Measurements from ENCODE around the gene NFATC1.

Gene NFATC1

GRCh38 chr18:79548077-79548450, 152.3 kb downstream of the NFATC1 start:
- no peak for DNase-seq (ENCODE audit: low read depth in 2 of 2, low spot score in 1 of 2)

GRCh38 chr18:79548621-79548985, 152.9 kb downstream of the NFATC1 start:
- no peak for DNase-seq (ENCODE audit: low read depth in 2 of 2, low spot score in 1 of 2)

DNA sequence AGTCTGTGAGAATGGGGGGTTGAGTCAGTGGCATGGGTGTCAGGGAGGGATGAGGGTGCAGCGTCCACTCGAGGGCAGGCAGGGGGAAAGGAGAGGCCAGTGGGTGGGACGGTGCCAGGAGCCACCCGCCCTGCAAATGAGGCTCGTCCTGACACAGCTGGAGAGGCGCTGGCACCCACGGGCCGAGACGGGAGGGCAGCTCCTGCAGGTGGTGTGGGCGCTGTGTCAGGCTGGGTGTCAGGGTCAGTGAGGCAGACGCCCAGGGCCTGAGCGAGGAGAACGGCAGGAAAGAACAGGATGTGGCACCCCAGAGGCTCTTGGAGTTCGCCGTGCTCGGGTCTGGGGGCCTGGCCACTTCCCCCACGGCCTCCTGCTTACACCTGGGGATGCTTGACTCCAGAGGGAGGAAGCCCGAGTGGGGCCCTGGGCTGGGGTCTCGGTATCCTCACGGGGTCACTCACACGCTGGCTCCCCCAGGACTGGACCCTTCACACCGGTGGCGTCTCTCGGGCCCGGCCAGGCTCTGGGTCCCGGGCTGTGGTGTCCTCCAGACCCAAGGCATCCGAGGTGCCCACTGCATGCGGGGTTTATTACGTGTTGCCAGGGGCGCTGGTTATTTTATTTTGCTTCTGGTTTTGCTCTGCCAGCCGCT, 153.4 kb downstream of the NFATC1 start:
- DNase-seq (ENCODE audit: low read depth in 2 of 2, low spot score in 1 of 2): no peak

- no peak for DNase-seq (ENCODE audit: low read depth in 2 of 2, low spot score in 1 of 2)
Observed at GRCh38 chr18:79549638-79550000, 153.9 kb downstream of the NFATC1 start.

DNA sequence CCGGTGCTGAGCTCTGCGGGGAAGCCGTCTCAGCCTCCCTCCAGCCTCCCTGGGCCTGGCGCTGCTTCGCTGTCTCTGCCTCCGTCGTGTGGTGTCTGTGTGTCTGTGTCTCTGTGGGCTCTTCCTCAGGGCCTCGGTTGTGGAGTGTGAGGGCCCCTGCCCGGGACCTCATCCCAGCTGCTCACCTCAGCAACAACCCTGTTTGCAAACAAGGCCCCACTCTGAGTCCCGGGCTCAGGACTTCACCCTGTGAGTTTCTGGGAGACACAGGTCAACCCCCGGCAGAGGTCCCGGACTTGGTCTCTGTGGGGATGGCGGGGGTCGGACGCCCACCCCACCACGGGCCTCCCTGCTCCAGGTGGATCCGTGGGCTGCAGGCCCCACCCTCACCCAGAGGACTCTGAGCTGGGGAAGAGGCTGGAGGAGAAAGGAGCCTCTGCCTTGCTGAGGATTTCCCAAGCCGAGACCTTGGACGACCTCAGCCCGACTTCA, 156.5 kb downstream of the NFATC1 start:
- DNase-seq (ENCODE audit: low read depth in 2 of 2, low spot score in 1 of 2): no peak

- no peak for DNase-seq (ENCODE audit: low read depth in 2 of 2, low spot score in 1 of 2)
Observed at GRCh38 chr18:79552696-79553095, 157.0 kb downstream of the NFATC1 start.

- DNase-seq (ENCODE audit: low read depth in 2 of 2, low spot score in 1 of 2): no peak
Observed at GRCh38 chr18:79553154-79553553, 157.4 kb downstream of the NFATC1 start.

GRCh38 chr18:79553696-79554095, 158.0 kb downstream of the NFATC1 start:
- no peak for DNase-seq (ENCODE audit: low read depth in 2 of 2, low spot score in 1 of 2)

- no peak for DNase-seq (ENCODE audit: low read depth in 2 of 2, low spot score in 1 of 2)
Observed at GRCh38 chr18:79554321-79554720, 158.6 kb downstream of the NFATC1 start.

DNA sequence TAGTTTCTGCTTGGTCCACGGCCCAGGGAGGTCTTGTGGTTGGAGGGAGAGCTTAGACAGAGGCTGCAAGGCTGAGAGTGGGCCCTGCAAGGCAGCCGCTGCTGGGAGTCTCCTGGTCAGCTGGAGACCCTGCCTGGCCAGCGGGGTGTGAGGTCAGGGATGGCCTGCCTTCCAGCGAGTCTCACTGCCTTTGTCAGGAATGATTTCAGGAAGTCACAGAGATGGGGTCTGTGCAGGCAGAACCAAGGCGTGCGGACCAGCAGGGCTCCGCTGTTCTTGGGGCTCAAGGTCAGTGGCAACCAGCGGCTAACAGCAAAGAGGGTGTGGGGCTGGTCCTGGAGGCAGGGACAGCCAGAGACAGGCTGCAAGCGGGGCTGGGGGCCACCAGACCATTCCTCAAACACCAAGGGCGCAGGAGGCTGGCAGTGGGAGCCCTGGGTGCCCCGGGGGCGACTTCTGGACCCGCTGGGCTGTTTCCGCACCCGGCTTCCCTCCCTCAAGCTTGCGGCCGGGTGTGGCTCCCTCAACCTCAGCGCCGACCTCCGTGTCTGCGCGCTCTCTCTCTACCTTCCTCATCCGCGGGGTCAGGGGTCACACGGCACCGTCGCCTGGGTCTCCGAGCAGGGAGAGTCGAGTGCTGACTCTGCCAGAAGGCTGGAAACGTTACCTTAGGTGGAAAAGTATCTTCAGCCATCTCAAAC, 159.4 kb downstream of the NFATC1 start:
- no peak for DNase-seq (ENCODE audit: low read depth in 2 of 2, low spot score in 1 of 2)

DNA sequence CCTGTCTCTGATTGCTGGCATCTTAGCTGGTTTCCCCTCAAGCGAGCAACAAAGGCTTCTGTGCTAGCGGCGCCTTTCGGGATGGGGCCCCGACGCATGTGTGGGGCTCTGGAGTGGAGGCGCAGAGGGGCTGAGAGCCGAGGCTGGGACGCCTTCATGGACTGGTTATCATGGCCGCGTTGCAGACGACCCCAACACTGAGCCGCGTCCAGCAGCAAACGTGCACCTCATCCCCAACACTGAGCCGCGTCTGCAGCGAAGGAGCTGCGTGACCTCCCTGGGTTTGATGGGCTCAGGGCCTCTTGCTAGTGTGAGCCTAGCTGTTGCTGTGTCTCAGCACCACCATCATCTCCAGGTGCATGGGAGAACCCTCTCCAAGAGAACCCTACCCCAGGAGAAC, 160.2 kb downstream of the NFATC1 start:
- DNase-seq (ENCODE audit: low read depth in 2 of 2, low spot score in 1 of 2): no peak

DNA sequence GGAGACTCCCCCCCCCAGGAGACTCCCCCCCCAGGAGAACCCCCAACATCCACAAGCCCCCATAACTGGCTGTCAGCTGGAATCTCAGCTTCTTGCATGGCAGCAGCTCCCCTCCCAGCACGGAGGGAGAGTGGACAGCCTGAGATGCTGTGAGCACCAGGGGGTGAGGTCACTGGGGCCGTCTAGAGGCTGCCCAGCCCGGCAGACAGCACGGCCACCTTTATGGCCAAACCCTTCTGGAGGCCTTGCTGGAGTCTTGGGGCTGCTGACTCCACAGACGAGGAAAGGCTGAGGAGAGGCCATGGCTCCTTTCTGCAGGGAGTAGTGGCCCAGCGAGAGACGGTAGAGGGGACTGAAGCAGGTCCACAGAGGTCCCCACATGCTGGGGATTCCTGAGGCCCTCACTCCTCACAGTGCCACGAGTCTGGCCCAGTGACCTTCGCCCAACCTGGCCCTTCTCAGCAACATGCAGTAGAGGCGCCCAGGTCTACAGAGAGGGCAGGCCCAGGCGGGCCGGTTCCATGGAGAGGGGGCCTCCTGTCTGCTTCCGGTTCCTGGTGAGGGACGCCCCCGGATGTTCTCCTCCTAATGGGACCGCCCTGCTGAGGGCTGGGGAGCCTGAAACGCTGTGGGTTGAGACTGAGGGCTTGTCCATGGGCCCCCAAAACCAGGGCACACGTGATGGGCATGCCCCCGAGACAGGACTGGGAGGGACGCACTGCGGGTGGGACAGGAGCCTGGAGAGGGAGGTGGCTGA, 161.3 kb downstream of the NFATC1 start:
- no peak for DNase-seq (ENCODE audit: low read depth in 2 of 2, low spot score in 1 of 2)

DNA sequence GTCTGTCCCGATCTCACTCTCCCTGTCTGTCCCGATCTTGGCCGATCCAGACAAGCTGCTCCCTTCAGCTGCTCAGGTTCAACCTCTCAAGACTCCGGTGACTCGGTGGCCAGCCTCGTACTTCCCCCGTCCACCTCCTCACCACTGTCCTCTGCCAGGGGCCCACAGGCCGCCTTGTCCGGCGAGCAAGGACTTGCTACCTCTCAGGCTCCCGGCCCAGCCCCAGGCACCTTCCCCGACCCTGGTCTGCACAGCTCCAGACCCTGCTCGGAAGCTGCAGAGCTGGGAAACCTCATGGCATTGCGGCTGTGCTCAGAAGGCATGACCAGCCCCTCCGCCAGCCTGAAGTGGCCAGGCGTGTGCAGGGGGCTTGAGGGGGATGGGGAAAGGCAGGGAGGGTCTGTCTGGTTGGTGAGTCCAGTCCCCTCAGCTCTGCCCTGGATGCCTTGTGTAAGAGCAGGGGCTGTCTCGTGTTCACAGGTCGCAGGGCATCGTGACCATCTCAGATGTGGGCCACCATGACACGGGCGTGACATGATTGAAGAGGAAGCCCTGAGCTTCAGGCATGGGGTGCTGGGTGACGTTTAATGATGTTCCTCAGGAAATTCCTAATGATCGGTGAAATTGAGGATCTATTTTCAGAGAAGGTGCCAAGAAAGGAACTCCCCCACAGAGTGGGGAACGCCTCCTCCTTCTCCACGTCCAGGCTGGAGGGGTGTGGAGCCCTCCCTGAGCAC, 162.6 kb downstream of the NFATC1 start:
- no peak for DNase-seq (ENCODE audit: low read depth in 2 of 2, low spot score in 1 of 2)

GRCh38 chr18:79558933-79559416, 163.2 kb downstream of the NFATC1 start:
- no peak for DNase-seq (ENCODE audit: low read depth in 2 of 2, low spot score in 1 of 2)

DNA sequence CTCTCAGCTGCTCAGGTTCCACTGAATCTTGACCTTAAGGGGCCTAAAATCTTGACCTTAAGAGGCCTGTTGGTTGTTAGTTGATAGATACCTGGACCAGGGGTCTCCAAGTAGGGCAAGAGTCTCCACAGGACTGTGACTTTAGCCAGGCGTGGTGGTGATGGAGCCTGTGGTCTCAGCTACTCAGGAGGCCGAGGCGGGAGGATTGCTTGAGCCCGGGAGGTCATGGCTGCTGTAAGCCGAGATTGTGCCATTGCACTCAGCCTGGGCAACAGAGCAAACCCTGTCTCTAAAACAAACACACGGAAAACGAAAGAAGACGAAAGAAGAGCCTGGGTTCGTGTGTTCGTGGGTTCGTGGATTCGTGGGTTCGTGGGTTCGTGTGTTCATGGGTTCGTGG, 163.7 kb downstream of the NFATC1 start:
- no peak for DNase-seq (ENCODE audit: low read depth in 2 of 2, low spot score in 1 of 2)

GRCh38 chr18:79560042-79560860, 164.5 kb downstream of the NFATC1 start:
- DNase-seq (ENCODE audit: low read depth in 2 of 2, low spot score in 1 of 2): no peak

- DNase-seq (ENCODE audit: low read depth in 2 of 2, low spot score in 1 of 2): no peak
Observed at GRCh38 chr18:79560861-79561210, 165.1 kb downstream of the NFATC1 start.

DNA sequence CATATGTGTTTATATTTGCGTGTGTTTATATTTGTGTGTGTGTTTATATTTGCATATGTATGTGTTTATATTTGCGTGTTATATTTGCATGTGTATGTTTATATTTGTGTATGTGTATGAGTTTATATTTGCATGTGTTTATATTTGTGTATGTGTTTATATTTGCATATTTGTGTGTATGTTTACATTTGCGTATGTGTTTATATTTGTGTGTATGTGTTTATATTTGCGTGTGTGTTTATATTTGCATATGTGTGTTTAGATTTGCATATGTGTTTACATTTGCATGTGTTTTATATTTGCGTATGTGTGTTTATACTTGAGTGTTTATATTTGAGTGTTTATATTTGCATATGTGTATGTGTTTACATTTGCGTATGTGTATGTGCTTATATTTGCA, 168.2 kb downstream of the NFATC1 start:
- no peak for DNase-seq (ENCODE audit: low read depth in 2 of 2, low spot score in 1 of 2)

- no peak for DNase-seq (ENCODE audit: low read depth in 2 of 2, low spot score in 1 of 2)
Observed at GRCh38 chr18:79564441-79564840, 168.7 kb downstream of the NFATC1 start.

DNA sequence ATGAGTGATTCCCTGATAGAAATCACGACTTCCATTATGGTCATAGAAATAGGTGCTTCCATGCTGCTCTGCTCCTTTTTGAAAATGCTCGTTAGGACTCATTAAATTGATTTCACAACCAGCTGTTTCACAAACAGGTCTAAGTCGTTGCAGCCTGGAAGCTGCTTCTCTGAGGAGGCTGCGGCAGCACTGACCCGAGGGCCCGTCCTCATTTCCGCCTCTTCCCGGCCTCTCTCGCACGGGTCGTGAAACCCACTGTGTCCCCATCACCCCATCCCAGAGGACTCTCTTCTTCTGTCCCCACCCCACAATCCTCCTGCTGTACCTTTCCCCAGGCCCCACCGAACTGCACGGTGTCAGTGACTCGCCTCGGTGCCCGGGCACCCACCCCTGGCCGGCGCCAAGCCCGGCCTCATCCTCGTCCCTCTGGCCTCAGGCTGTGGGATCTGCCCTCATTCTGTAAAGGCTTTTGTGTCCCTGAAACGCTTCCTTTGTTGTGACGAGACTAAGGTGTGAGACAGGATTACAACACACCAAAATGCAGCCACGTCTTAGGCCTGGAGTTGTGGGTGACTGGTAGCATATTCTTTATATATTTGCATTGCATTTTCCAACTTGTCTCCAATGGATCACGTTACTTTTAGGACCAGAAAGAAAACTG, 171.2 kb downstream of the NFATC1 start:
- DNase-seq (ENCODE audit: low read depth in 2 of 2, low spot score in 1 of 2): no peak
